HepG2 (cell line): ENCODE data around the gene PDLIM7. TPM values are rescaled to one million over a fixed set of nuclear protein-coding genes. Genes with fewer than 3 reads are reported as not detected.

Source experiments
- EZH2 ChIP-seq: conservative IDR thresholded peaks from 2 replicates; pipeline ENCODE4 v1.6.1; 2012; ENCODE audit warnings: mild to moderate bottlenecking, low read depth, low read length, moderate library complexity
- HHEX ChIP-seq: IDR thresholded peaks from 2 replicates; pipeline ENCODE4 v1.6.1; 2016; ENCODE audit warnings: control low read depth
- KAT8 ChIP-seq: IDR thresholded peaks from 2 replicates; pipeline ENCODE4 v1.6.1; 2016; ENCODE audit warnings: missing genetic modification reagents, missing compliant biosample characterization
- KLF11 ChIP-seq: IDR thresholded peaks from 2 replicates; pipeline ENCODE4 v1.6.1; 2016; ENCODE audit warnings: missing compliant biosample characterization
- NFIC ChIP-seq: IDR thresholded peaks from 2 replicates; pipeline ENCODE4 v1.6.1; 2012; ENCODE audit warnings: mild to moderate bottlenecking, low read length, inconsistent platforms
- NPAS2 ChIP-seq: sonication (generic); formaldehyde crosslinking; IDR thresholded peaks from 2 replicates; pipeline ENCODE4 v1.8.0; 2022; ENCODE audit warnings: mild to moderate bottlenecking, missing genetic modification reagents, borderline replicate concordance
- SKI ChIP-seq: fragments of 450-650 bp; IDR thresholded peaks from one replicate; pipeline ENCODE4 v1.6.1; 2018; ENCODE audit warnings: mild to moderate bottlenecking; ENCODE audit not compliant: partially characterized antibody
- SMAD1 ChIP-seq: sonication (generic); formaldehyde crosslinking; IDR thresholded peaks from 2 replicates; pipeline ENCODE4 v1.4.0; 2020; ENCODE audit warnings: missing genetic modification reagents, low read depth, mild to moderate bottlenecking, borderline replicate concordance
- ZFP1 ChIP-seq: IDR thresholded peaks from 2 replicates; pipeline ENCODE4 v1.6.1; 2016
- ZFP41 ChIP-seq: sonication (generic); formaldehyde crosslinking; IDR thresholded peaks from 2 replicates; pipeline ENCODE4 v1.4.0; 2020; ENCODE audit warnings: mild to moderate bottlenecking, missing genetic modification reagents, borderline replicate concordance
- ZNF230 ChIP-seq: sonication (generic); formaldehyde crosslinking; IDR thresholded peaks from 2 replicates; pipeline ENCODE4 v1.4.0; 2020; ENCODE audit warnings: mild to moderate bottlenecking, missing genetic modification reagents
- ZNF33B ChIP-seq: sonication (generic); formaldehyde crosslinking; IDR thresholded peaks from 2 replicates; pipeline ENCODE4 v1.5.1; 2020; ENCODE audit warnings: mild to moderate bottlenecking, missing genetic modification reagents
- ZNF737 ChIP-seq: sonication (generic); formaldehyde crosslinking; IDR thresholded peaks from 2 replicates; pipeline ENCODE4 v1.5.0; 2020; ENCODE audit warnings: missing genetic modification reagents, mild to moderate bottlenecking, borderline replicate concordance
- ZSCAN21 ChIP-seq: sonication (generic); formaldehyde crosslinking; IDR thresholded peaks from 2 replicates; pipeline ENCODE4 v1.8.0; 2022; ENCODE audit warnings: mild to moderate bottlenecking, missing genetic modification reagents, moderate library complexity, borderline replicate concordance
- polyA plus RNA-seq, 8 experiments: library from polyadenylated mRNA; depleted of rRNA in 3 of 8; stranded (reverse) in 7 of 8; unstranded in 1 of 8; fragments of >200 nt; fragmentation: Illumina TruSeq in 4 of 8; extraction: Trizol in 4 of 8; gene quantifications; 2 replicates each; pipeline versions ENCODE4 v1.2.1 to v1.2.3, GENCODE V29; 2011 to 2016; ENCODE audit warnings: low read depth in 4 of 8, missing spikeins in 1 of 8, mixed read lengths in 1 of 8; ENCODE audit not compliant: insufficient read depth in 1 of 8
- total RNA-seq, 5 experiments: library from RNA; depleted of rRNA; stranded (reverse); fragments of >200 nt; fragmentation: Illumina TruSeq; extraction: Trizol; gene quantifications; 2 replicates each; pipeline ENCODE4 v1.2.3, GENCODE V29; 2016; ENCODE audit warnings: low read depth in 1 of 5
- TF ChIP-seq, protein P1 (sequence below): sonication (generic); formaldehyde crosslinking; IDR thresholded peaks from 2 replicates; pipeline ENCODE4 v1.5.1; 2020; ENCODE audit warnings: mild to moderate bottlenecking, moderate library complexity, missing genetic modification reagents
- TF ChIP-seq, protein P2 (sequence below): IDR thresholded peaks from 2 replicates; pipeline ENCODE4 v1.6.1; 2012; ENCODE audit warnings: inconsistent platforms
- TF ChIP-seq, protein P3 (sequence below): IDR thresholded peaks from 2 replicates; pipeline ENCODE4 v1.6.1; 2016; ENCODE audit warnings: missing compliant biosample characterization, missing genetic modification reagents, borderline replicate concordance
- TF ChIP-seq, protein P4 (sequence below): sonication (generic); formaldehyde crosslinking; IDR thresholded peaks from 2 replicates; pipeline ENCODE4 v1.4.0; 2020; ENCODE audit warnings: missing genetic modification reagents, mild to moderate bottlenecking, borderline replicate concordance
- TF ChIP-seq, protein P5 (sequence below): IDR thresholded peaks from 2 replicates; pipeline ENCODE4 v1.6.1; 2016; ENCODE audit warnings: low read depth, borderline replicate concordance

PDLIM7 gene
- total and polyA plus RNA-seq, 2 of the 13 experiments (the other 11 are each of a cell fraction or from before 2014, with no cell fraction given): 21.1 to 31.3 TPM

DNA sequence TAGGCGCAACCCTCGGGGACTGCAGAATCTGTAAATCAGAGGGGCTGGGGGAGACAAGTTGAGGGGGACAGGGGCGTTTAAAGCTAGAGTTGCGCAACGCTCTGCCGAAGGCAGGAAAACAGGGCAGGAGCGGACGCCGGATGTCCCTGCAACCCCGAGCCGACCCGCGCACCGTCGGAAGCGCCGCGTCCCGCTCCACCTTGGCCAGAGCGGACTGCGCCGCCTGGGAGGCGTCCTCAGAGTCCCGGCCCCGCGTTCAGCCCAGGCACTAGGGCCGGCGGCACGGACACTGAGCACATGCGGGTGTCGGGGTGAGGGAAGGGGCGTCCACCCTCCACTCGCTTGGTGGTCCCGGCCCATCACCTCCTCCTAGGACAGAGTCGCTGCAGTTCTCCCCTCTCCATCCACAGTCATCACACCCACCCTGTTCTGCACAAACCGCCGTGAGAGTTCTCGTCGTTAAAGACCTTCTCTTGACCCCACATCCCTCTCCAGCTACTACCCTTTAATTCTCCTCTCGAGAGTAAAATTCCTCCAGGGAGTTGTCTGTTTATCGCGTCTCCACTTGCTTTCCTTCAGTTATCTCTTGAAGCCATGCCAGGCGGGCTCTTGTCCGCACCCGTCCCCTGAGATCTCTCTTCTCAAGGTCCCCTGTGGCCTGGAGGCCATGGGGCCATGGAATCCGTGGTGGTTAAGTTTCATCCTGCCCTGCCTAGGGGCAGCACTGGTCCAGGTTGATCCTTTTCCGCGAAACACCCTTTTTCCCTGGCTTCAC, 796 bp upstream of the PDLIM7 start (continued):
- TF ChIP-seq NPAS2 (no peak), ZNF230 (CRISPR knock-in tag) (0 out of 2 replicates have a peak, but pooled peaks have one; percentile 7), HHEX (no peak), SMAD1 (CRISPR knock-in tag) (no peak), ZNF33B (CRISPR knock-in tag) (no peak), NFIC (no peak), ZSCAN21 (CRISPR knock-in tag) (0 out of 2 replicates have a peak, but pooled peaks have one; percentile 52), EZH2 (0 out of 2 replicates have a peak, but pooled peaks have one; percentile 45), ZFP41 (CRISPR knock-in tag) (no peak), KAT8 (CRISPR knock-in tag) (no peak), ZFP1 (CRISPR knock-in tag) (no peak), ZNF737 (no peak), SKI (no peak), KLF11 (CRISPR knock-in tag) (no peak)
- TF ChIP-seq, protein P1, sequence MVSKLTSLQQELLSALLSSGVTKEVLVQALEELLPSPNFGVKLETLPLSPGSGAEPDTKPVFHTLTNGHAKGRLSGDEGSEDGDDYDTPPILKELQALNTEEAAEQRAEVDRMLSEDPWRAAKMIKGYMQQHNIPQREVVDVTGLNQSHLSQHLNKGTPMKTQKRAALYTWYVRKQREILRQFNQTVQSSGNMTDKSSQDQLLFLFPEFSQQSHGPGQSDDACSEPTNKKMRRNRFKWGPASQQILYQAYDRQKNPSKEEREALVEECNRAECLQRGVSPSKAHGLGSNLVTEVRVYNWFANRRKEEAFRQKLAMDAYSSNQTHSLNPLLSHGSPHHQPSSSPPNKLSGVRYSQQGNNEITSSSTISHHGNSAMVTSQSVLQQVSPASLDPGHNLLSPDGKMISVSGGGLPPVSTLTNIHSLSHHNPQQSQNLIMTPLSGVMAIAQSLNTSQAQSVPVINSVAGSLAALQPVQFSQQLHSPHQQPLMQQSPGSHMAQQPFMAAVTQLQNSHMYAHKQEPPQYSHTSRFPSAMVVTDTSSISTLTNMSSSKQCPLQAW (CRISPR knock-in tag): no peak
- TF ChIP-seq, protein P2, sequence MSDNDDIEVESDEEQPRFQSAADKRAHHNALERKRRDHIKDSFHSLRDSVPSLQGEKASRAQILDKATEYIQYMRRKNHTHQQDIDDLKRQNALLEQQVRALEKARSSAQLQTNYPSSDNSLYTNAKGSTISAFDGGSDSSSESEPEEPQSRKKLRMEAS: peak; percentile 29; the same call in 1 of the 2 replicates
- TF ChIP-seq, protein P3, sequence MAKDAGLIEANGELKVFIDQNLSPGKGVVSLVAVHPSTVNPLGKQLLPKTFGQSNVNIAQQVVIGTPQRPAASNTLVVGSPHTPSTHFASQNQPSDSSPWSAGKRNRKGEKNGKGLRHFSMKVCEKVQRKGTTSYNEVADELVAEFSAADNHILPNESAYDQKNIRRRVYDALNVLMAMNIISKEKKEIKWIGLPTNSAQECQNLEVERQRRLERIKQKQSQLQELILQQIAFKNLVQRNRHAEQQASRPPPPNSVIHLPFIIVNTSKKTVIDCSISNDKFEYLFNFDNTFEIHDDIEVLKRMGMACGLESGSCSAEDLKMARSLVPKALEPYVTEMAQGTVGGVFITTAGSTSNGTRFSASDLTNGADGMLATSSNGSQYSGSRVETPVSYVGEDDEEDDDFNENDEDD (CRISPR knock-in tag): no peak
- TF ChIP-seq, protein P4, sequence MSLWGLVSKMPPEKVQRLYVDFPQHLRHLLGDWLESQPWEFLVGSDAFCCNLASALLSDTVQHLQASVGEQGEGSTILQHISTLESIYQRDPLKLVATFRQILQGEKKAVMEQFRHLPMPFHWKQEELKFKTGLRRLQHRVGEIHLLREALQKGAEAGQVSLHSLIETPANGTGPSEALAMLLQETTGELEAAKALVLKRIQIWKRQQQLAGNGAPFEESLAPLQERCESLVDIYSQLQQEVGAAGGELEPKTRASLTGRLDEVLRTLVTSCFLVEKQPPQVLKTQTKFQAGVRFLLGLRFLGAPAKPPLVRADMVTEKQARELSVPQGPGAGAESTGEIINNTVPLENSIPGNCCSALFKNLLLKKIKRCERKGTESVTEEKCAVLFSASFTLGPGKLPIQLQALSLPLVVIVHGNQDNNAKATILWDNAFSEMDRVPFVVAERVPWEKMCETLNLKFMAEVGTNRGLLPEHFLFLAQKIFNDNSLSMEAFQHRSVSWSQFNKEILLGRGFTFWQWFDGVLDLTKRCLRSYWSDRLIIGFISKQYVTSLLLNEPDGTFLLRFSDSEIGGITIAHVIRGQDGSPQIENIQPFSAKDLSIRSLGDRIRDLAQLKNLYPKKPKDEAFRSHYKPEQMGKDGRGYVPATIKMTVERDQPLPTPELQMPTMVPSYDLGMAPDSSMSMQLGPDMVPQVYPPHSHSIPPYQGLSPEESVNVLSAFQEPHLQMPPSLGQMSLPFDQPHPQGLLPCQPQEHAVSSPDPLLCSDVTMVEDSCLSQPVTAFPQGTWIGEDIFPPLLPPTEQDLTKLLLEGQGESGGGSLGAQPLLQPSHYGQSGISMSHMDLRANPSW: no peak
- TF ChIP-seq, protein P5, sequence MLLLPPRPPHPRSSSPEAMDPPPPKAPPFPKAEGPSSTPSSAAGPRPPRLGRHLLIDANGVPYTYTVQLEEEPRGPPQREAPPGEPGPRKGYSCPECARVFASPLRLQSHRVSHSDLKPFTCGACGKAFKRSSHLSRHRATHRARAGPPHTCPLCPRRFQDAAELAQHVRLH (CRISPR knock-in tag): no peak
